Testis (tissue), 3 donors: Measurements from ENCODE around the gene MAP7. TPM values are rescaled to one million over a fixed set of nuclear protein-coding genes. Genes with fewer than 3 reads are reported as not detected.

Experiments
- DNase-seq: peaks from one replicate; pipeline ENCODE4 v3.0.0-alpha.2; 2019
- H3K27ac ChIP-seq, 2 donors: fragments of 200-600 bp; sonication (generic); one replicate each; pipeline ENCODE4 v1.5.1; 2019
- H3K27me3 ChIP-seq: fragments of 200-600 bp; sonication (generic); one replicate; pipeline ENCODE4 v1.5.1; 2019
- H3K36me3 ChIP-seq: fragments of 200-600 bp; sonication (generic); one replicate; pipeline ENCODE4 v1.5.1; 2017; ENCODE audit warnings: low read depth; ENCODE audit errors: missing control alignments
- H3K4me1 ChIP-seq: fragments of 200-600 bp; sonication (generic); one replicate; pipeline ENCODE4 v1.5.1; 2019
- H3K4me3 ChIP-seq, 2 donors: fragments of 200-600 bp; sonication (generic); one replicate each; pipeline ENCODE4 v1.5.1; 2017 to 2019
- H3K9me3 ChIP-seq: fragments of 200-600 bp; sonication (generic); one replicate; pipeline ENCODE4 v1.5.1; 2017
- POLR2A ChIP-seq: fragments of 450-650 bp; IDR thresholded peaks from one replicate; pipeline ENCODE4 v1.6.1; 2017; ENCODE audit warnings: antibody characterized with exemption, mild to moderate bottlenecking, moderate library complexity
- WGBS, 2 donors: methylation state at CpG; one replicate each; pipeline ENCODE4 v1.1.5; 2018; 5-methylcytosine and 5-hydroxymethylcytosine counted together
- intact Hi-C: fragments of 100-400 bp; cut with DNase I; formaldehyde crosslinking; loops from one replicate; pipeline ENCODE4 v1.15.1; 2023; ENCODE audit warnings: low total_unique reads
- polyA plus RNA-seq: library from polyadenylated mRNA; stranded (reverse); fragments of 350-450 nt; fragmentation: Illumina TruSeq; extraction: RNeasy Lipid Tissue Mini Kit (QIAGEN cat#74804); gene quantifications from one replicate; pipeline ENCODE4 v1.2.3, GENCODE V29; 2014; ENCODE audit warnings: low read depth, low replicate concordance; ENCODE audit not compliant: insufficient read depth
- total RNA-seq, 2 donors: library from RNA; depleted of rRNA; stranded (reverse); fragments of >200 nt; gene quantifications; one replicate each; pipeline ENCODE4 v1.2.3, GENCODE V29; 2016
- TF ChIP-seq, protein P1 (sequence below), 3 experiments: fragments of 450-650 bp in 2 of 3; fragments of 200-600 bp in 1 of 3; sonication (generic) in 1 of 3; IDR thresholded peaks; one replicate each; pipeline ENCODE4 v1.5.1; 2016 to 2019; ENCODE audit warnings: antibody characterized with exemption in 3 of 3, mild to moderate bottlenecking in 2 of 3, moderate library complexity in 1 of 3

Gene MAP7
- total and polyA plus RNA-seq, 3 donors from 2014 or later: 38.5 to 61.4 (median 48.7) TPM

DNA sequence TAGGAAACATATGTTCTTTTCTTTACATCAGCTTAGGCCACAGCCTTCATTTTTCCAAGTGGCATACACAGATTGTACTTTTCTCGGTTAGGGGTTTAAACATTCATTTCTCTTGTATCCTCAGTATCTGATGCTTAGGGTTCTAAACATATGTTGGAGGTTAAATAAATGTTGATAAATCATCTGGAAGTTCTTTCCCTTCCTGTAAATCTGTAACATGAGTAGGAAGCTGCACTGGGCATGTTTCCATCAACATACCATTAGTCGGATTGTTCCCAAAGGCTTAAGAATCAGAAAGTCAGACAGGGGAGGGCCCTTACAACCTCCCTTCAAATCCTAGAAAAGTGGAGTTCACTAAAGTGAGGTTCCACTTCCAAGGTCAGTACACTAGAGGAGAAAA is 205.8 kb downstream of the MAP7 start:
- Histone ChIP-seq H3K36me3 (no peaks in the 10 kb centered on the region), H3K27ac (no peak overlapping the region), H3K27me3 (no peaks in the 10 kb centered on the region), H3K4me1 (no peaks in the 10 kb centered on the region), H3K4me3 (no peak overlapping the region), H3K9me3 (no peaks in the 10 kb centered on the region)
- intact Hi-C loops: no loop called here
- DNase-seq: no peak
- 69 to 90% methylated on average over 2 of the region's 2 CpGs for WGBS, 2 donors
- no peak for TF ChIP-seq POLR2A
- TF ChIP-seq, protein P1, sequence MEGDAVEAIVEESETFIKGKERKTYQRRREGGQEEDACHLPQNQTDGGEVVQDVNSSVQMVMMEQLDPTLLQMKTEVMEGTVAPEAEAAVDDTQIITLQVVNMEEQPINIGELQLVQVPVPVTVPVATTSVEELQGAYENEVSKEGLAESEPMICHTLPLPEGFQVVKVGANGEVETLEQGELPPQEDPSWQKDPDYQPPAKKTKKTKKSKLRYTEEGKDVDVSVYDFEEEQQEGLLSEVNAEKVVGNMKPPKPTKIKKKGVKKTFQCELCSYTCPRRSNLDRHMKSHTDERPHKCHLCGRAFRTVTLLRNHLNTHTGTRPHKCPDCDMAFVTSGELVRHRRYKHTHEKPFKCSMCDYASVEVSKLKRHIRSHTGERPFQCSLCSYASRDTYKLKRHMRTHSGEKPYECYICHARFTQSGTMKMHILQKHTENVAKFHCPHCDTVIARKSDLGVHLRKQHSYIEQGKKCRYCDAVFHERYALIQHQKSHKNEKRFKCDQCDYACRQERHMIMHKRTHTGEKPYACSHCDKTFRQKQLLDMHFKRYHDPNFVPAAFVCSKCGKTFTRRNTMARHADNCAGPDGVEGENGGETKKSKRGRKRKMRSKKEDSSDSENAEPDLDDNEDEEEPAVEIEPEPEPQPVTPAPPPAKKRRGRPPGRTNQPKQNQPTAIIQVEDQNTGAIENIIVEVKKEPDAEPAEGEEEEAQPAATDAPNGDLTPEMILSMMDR (IDR thresholded peaks at IDR 0.05): no peak

DNA sequence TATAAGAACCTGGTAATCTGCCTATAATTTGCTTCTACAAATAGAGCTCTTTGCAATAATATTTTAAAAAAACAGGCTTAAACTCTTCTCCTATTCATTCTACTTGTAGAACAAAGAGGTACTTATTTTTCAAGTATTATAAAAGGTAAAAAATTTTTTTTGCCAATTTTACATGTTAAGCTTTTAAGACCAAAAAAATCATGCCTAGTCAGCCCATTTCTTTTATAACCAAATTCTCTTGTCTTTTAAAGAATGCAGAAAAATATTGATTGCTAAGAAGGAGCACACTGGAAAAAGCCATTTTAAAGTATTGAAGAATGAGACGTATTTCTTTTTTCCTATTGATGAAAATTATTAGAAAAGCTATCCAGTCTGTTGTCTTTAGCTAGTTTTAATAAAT is 206.5 kb downstream of the MAP7 start:
- no peak overlapping the region for H3K27ac ChIP-seq
- no peak for DNase-seq
- H3K36me3 ChIP-seq: no peaks in the 10 kb centered on the region
- no peaks in the 10 kb centered on the region for H3K4me1 ChIP-seq
- no peaks in the 10 kb centered on the region for H3K9me3 ChIP-seq
- no peak overlapping the region for H3K4me3 ChIP-seq
- no peaks in the 10 kb centered on the region for H3K27me3 ChIP-seq
- no peak for TF ChIP-seq POLR2A
- TF ChIP-seq, protein P1 (IDR thresholded peaks at IDR 0.05): no peak
- intact Hi-C loops: no loop called here
- WGBS, 2 donors: 86 to 92% methylated on average over 1 of the region's 1 CpG

DNA sequence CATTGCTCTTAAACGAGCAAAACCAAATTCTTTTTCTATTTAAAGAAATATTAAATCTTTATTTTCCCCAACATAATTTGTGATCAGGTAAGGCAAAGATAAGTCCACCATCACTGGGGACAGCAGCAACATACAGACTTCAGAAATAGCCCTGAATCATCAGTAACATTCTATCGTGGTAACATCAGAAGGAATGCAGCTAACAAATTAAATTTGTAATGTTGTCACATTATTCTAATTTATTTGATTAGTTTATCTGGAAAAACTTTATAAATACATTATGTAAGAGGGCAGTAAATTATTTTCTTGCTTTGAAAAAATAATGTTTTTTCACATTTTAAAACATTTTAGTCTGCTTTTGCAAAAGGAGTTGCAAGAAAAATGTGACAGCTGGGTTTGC is 206.9 kb downstream of the MAP7 start:
- intact Hi-C loops: no loop called here
- Histone ChIP-seq H3K4me3 (no peak overlapping the region), H3K4me1 (no peaks in the 10 kb centered on the region), H3K27me3 (no peaks in the 10 kb centered on the region), H3K27ac (no peak overlapping the region), H3K36me3 (no peaks in the 10 kb centered on the region), H3K9me3 (no peaks in the 10 kb centered on the region)
- DNase-seq: no peak
- 43 to 54% methylated on average over 2 of the region's 2 CpGs for WGBS, 2 donors
- TF ChIP-seq, protein P1 (IDR thresholded peaks at IDR 0.05): no peak
- no peak for TF ChIP-seq POLR2A

DNA sequence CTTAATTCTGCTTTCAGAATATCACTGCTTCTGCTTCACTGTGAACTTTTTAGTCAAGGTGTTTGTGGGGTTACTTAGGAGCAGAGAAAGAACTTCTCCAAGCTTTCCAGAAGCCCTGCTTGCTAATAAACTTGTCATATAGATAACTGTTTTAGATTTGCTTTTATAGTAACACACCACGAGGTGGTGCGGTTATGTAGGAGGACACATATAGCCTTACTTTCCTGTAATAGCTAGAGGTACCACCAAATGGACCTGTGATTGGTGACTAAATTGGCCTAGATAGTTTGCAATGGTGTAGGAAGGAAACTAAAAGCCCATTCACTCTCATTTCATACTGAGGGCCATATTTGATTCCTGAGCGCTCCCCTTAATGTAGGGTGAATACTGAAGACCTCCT is 208.3 kb downstream of the MAP7 start:
- intact Hi-C loops: no loop called here

DNA sequence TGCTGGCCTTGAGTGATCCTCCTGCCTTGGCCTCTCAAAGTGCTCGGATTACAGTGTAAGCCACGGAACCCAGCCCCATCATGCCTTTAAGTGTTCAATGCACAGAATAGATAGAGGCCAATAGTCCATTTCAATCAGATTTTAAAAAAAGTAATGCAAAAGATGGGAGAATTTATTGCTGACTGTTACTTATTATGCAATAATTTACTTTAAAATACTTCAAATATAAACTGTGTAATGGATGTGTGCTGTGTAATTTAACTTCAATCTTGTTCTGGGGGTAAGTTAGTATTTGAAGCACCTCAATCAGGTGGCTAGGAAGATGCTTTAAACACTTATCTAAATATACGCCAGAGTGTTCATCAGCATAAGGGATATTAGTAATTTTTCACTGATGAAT is 208.9 kb downstream of the MAP7 start:
- no peaks in the 10 kb centered on the region for H3K27me3 ChIP-seq
- intact Hi-C loops: no loop called here
- H3K36me3 ChIP-seq: no peaks in the 10 kb centered on the region
- no peaks in the 10 kb centered on the region for H3K4me1 ChIP-seq
- 91 to 96% methylated on average over 3 of the region's 3 CpGs for WGBS, 2 donors
- DNase-seq: no peak
- no peaks in the 10 kb centered on the region for H3K9me3 ChIP-seq
- H3K4me3 ChIP-seq: no peak overlapping the region
- no peak overlapping the region for H3K27ac ChIP-seq
- TF ChIP-seq POLR2A: no peak
- TF ChIP-seq, protein P1 (IDR thresholded peaks at IDR 0.05): no peak

More for the DNA sequence above, 208.3 kb downstream of the MAP7 start:
- Histone ChIP-seq H3K27me3 (no peaks in the 10 kb centered on the region), H3K4me3 (no peak overlapping the region), H3K36me3 (no peaks in the 10 kb centered on the region), H3K9me3 (no peaks in the 10 kb centered on the region), H3K4me1 (no peaks in the 10 kb centered on the region), H3K27ac (no peak overlapping the region)
- DNase-seq: no peak
- no peak for TF ChIP-seq POLR2A
- TF ChIP-seq, protein P1 (IDR thresholded peaks at IDR 0.05): no peak
- WGBS, 2 donors: 90 to 93% methylated on average over 3 of the region's 3 CpGs
